NCI-H748 (cell line): ENCODE measurements around the gene VDAC2.
A peak's percentile ranks its signal among the peaks of the same experiment; 100 is the strongest.

Experiments used
- DNase-seq: peaks from one replicate; lab custom pipeline; 2025; ENCODE audit not compliant: unreplicated experiment; lab: John Stamatoyannopoulos, UW

VDAC2 gene

GRCh38 chr10:75229971-75230370 is 19.4 kb downstream of the VDAC2 start:
- DNase-seq: no peak

DNA sequence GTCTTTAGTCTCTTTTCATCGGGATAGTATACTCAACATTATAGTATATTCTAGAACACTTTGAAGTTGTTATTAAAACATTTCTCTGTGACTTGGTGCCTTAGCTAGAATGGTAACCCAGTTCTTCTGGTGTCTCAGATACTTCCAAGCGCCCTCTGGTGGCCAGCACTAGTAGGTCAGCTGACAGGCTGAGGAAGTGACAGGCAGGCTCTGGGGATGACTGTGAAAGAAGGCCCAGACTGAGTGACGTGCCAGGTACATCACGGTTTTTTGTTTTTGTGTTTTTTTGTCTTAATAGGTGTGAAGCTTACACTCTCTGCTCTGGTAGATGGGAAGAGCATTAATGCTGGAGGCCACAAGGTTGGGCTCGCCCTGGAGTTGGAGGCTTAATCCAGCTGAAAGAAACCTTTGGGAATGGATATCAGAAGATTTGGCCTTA is 20.0 kb downstream of the VDAC2 start:
- DNase-seq: peak; percentile 69

- DNase-seq: no peak
Measured at GRCh38 chr10:75231672-75232581, 21.3 kb downstream of the VDAC2 start.

DNA sequence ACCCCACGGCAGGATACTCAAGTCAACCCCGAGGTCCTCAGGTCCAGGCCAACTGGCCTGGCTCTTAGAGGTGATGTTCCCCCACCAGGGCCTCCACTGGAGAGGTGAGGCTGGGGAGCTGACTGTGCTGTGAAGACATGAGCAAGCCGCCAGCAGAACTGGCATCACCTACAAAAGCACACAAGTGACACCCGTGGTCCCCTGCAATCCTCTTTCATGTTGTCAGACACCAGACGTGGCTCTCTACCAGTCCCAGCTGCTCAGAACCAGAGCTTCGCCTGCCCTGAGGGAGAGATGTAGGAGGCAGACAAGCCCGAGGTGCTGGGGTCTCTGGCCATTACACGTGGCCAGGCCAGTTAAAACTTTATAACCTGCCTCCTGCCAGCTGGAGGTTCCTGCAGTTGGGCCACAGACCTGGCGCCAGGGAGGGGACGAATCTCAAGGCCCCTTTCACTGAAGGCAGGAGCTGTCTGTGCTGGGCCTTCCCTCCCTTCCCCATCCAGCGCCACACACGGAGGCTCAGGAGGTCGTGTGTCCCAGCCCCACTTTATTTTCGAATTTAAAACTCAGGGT is 22.9 kb downstream of the VDAC2 start:
- DNase-seq: peak; percentile 16

DNA sequence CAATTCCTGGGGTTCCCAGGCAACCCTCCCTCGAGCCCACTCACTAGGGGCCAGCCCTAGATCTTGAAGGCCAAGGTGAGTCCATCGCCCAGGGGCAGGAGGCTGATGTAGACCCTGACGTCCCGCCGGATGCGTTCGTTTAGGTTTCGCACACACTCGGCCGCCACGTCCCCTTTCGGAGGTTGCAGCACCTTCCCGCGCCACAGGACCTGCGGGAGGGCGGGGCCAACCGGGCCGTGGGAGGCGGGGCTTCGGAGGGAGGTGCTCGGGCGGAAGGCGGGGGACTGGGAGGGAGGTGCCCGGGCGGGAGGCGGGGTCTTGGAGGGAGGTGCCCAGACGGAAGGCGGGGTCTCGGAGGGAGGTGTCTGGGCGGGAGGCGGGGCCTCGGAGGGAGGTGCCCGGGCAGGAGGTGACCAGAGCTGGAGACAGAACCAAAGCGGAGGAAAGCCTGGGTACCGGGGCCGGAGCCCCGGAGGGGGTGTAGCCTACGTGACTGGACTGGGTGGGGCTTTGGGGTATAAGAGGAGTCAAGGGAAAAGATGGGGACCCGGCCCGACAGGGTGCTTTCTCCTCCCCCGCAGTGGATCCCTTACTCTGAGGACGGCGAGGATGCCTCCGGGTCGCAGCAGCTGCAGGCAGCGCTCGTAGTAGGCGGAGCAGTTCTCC is 23.6 kb downstream of the VDAC2 start:
- DNase-seq: peak; percentile 88

- no peak for DNase-seq
Measured at GRCh38 chr10:75234683-75235374, 24.2 kb downstream of the VDAC2 start.

- peak; percentile 92 for DNase-seq
Measured at GRCh38 chr10:75235375-75236177, 25.0 kb downstream of the VDAC2 start, which contains the start of gene COMTD1. Gene COMTD1, minus strand, starts transcription at chr10:75235957. Its CDS starts 29 bp downstream, at chr10:75235928.

DNA sequence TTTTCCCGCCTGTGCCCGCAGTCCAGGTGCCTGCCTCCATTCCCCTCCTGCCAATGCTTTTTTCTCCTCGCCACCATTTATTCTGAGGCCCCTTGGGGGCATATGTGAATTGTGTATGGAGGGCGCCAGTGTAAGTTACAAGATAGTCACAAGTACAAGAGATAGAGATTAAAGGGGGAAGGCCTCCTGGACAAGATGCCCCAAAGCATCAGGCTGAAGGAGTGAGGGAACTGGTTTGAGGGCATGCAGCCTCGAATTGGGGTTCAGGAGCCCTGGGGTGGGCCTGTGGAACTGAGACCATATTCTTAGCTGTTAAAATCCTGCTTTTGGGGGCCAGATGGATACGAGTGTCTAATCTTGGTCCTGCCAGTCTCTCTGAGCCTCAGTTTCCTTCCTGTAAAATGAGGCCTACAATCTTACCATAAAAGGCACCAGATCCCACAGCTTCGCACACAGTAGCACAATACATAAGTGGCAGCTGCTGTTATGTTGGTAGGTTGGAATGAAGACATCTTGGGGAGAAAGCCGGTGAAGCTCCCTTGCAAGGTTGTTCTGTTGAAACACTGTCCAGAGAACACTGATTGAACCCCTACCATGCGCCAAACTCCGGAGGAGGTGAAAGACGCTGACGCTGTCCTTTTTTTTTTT is 25.7 kb downstream of the VDAC2 start:
- no peak for DNase-seq

GRCh38 chr10:75238182-75239095 is 27.8 kb downstream of the VDAC2 start:
- DNase-seq: no peak

DNA sequence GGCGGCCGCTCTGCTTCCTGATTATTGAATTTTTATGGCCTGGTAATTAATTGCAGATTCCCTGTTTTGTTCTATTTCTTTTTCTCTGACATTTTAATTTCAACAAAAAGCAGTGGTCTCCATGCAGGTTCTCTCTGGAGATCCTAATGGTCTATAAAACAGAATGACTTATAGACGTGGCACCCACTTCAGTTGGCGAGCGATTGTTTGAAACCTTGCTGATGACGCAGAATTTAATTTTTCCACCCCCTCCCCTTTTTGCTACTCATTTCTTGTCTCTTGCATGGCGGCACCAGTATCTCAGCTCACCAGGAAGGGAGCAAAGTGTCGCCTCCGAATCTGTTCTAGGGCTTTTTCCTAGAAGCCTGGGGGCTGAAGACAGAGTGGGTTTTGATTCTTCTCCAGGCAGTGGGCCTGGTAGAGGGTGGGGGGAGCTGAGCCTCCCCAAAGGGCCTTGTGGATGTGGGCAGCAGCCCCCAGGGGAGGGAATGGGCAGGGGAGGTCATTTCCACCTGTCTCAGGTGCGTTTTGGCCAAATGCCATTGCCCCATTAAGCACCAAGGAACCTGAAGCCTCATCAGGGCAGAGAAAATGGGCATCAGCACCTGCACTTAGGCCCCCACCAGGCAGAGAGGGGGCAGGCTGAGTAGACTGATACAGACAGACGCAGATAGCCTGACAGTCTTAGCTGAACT is 28.6 kb downstream of the VDAC2 start:
- DNase-seq: no peak

- no peak for DNase-seq
Measured at GRCh38 chr10:75240329-75241076, 29.9 kb downstream of the VDAC2 start.

- peak; percentile 2 for DNase-seq
Measured at GRCh38 chr10:75243426-75243825, 32.8 kb downstream of the VDAC2 start.

- DNase-seq: no peak
Measured at GRCh38 chr10:75244487-75245353, 34.1 kb downstream of the VDAC2 start.

DNA sequence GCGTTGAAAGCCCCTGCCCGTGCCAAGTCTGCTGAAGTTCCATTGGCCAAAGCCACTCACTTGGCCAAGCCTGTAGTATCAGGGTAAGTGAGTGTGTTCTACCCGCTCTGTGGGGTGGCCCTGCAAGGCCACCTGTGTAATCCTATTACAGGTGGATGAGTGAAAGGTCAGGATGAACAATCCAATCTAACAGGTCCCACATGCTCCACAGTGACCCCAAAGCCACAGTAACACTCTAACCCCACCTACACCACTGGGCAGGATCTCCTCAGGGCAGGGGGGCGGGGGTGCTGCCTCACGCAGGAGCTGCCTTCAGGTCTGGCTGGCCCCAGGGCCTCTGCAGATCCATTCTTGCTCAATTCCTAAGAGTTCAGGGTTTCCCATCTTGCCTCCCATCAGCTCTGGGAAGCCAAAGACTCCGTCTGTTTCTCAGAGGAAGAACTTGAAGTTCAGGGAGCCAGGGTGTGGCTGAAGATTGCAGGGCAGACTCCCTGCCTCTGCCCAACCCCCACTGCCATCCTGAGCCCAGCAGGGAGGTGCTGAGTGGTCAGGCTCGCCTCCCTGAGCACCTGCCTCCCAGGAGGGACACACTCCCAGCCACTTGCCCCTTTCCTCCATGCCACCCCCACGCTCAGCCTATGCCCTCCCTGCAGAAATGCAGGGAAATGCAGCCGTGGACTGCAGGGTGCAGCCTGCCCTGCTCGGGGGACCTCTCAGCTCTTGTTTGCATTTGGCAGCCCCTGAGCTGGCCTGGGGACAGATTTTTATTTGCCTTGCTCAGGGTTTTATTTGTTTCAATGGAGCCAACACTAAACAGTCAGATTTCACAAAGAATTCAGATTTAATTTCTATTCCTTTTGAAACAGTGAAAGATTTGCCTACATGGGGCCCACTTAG is 35.0 kb downstream of the VDAC2 start:
- no peak for DNase-seq

DNA sequence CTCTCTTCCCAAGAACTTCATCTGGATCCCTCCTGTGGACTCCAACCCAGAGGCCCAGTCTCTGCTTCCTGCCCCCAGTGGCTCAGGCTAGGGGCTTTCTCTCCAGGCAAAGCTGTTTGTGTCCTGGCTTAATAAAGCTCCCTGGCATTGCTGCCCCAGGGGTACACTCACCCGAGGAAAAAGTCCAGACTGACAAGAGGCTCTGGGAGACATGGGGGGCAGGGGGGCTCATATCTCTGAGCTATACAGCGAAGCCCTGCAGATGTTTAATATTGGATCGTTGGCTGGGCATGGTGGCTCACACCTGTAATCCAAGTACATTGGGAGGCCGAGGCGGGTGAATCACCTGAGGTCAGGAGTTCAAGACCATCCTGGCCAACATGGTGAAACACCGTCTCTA is 35.9 kb downstream of the VDAC2 start:
- DNase-seq: no peak

DNA sequence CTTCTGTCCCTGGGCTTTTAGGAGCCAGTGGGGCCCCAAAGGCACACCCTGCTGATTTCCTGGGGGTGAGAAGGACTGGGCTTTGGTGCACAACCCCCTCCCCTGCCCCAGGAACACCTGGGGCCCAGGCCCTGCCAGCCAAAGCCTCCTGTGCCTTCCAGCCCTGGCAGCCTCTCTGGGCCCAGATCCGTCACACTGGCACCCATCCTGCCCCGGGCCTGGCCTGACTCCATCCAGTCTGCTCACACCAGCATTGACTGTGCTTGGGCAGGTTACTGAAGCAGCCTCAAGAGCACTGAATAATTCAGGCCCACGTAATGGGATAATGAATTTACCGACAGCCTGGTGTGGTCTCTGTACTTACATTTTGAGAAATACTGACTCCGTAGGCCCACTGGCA is 37.2 kb downstream of the VDAC2 start:
- no peak for DNase-seq
